Measurements from ENCODE around the gene COA7.

GRCh38 chr1:52653207-52653849 lies 44.8 kb downstream of the COA7 start:
- no peak for TF ChIP-seq POLR2A (IDR thresholded peaks at IDR 0.05)
- no peak for TF ChIP-seq CTCF (IDR thresholded peaks at IDR 0.05 in 4 of 5, conservative IDR thresholded peaks at IDR 0.05 in 1 of 5)

Measured in gastrocnemius medialis (tissue), 4 donors.